ENCODE results near the gene ZC3H12A.
A peak's percentile ranks its signal among the peaks of the same experiment; 100 is the strongest.

ZC3H12A gene

GRCh38 chr1:37471345-37472231, 2.8 kb upstream of the ZC3H12A start (continued):
- TF ChIP-seq ZBTB26 (tag by site-specific recombination; optimal IDR thresholded peaks at IDR 0.05) (no peak), KLF7 (tag by site-specific recombination; IDR thresholded peaks at IDR 0.05; ENCODE audit: borderline replicate concordance) (no peak), ZNF555 (tag by site-specific recombination; conservative IDR thresholded peaks at IDR 0.05) (no peak), ZNF623 (tag by site-specific recombination; IDR thresholded peaks at IDR 0.05) (no peak), ZNF169 (tag by site-specific recombination; IDR thresholded peaks at IDR 0.05) (no peak), ZNF791 (tag by site-specific recombination; IDR thresholded peaks at IDR 0.05) (no peak), ZNF391 (tag by site-specific recombination; IDR thresholded peaks at IDR 0.05; ENCODE audit: borderline replicate concordance, low read depth) (no peak), KLF9 (tag by site-specific recombination; IDR thresholded peaks at IDR 0.05; ENCODE audit: low read depth) (no peak), ZNF660 (tag by site-specific recombination; IDR thresholded peaks at IDR 0.05) (no peak), ZNF600 (tag by site-specific recombination; IDR thresholded peaks at IDR 0.05) (peak; percentile 97), ZNF362 (tag by site-specific recombination; IDR thresholded peaks at IDR 0.05) (no peak), ZFHX2 (tag by site-specific recombination; conservative IDR thresholded peaks at IDR 0.05) (peak; percentile 71), ZNF341 (tag by site-specific recombination; IDR thresholded peaks at IDR 0.05; ENCODE audit: low read depth) (no peak), GLIS1 (tag by site-specific recombination; IDR thresholded peaks at IDR 0.05) (peak; percentile 92), ZNF768 (tag by site-specific recombination; IDR thresholded peaks at IDR 0.05) (no peak; the same call in 1 of the 2 replicates), ZNF23 (tag by site-specific recombination; IDR thresholded peaks at IDR 0.05; ENCODE audit: borderline replicate concordance) (no peak), YY2 (tag by site-specific recombination; IDR thresholded peaks at IDR 0.05) (no peak), BCL6B (tag by site-specific recombination; IDR thresholded peaks at IDR 0.05) (no peak), ZNF366 (tag by site-specific recombination; conservative IDR thresholded peaks at IDR 0.05) (no peak; the same call in none of the 2 replicates), ZNF488 (tag by site-specific recombination; IDR thresholded peaks at IDR 0.05) (no peak), ZNF394 (tag by site-specific recombination; IDR thresholded peaks at IDR 0.05; ENCODE audit: borderline replicate concordance) (peak; percentile 86), BCL11B (tag by site-specific recombination; IDR thresholded peaks at IDR 0.05; ENCODE audit: low read depth) (no peak), ZNF548 (tag by site-specific recombination; IDR thresholded peaks at IDR 0.05) (no peak), ZNF530 (tag by site-specific recombination; IDR thresholded peaks at IDR 0.05; ENCODE audit: low read depth) (no peak)
- TF ChIP-seq, protein P1, sequence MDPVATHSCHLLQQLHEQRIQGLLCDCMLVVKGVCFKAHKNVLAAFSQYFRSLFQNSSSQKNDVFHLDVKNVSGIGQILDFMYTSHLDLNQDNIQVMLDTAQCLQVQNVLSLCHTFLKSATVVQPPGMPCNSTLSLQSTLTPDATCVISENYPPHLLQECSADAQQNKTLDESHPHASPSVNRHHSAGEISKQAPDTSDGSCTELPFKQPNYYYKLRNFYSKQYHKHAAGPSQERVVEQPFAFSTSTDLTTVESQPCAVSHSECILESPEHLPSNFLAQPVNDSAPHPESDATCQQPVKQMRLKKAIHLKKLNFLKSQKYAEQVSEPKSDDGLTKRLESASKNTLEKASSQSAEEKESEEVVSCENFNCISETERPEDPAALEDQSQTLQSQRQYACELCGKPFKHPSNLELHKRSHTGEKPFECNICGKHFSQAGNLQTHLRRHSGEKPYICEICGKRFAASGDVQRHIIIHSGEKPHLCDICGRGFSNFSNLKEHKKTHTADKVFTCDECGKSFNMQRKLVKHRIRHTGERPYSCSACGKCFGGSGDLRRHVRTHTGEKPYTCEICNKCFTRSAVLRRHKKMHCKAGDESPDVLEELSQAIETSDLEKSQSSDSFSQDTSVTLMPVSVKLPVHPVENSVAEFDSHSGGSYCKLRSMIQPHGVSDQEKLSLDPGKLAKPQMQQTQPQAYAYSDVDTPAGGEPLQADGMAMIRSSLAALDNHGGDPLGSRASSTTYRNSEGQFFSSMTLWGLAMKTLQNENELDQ (tag by site-specific recombination; IDR thresholded peaks at IDR 0.05; ENCODE audit: low read depth): no peak
- TF ChIP-seq, protein P2, sequence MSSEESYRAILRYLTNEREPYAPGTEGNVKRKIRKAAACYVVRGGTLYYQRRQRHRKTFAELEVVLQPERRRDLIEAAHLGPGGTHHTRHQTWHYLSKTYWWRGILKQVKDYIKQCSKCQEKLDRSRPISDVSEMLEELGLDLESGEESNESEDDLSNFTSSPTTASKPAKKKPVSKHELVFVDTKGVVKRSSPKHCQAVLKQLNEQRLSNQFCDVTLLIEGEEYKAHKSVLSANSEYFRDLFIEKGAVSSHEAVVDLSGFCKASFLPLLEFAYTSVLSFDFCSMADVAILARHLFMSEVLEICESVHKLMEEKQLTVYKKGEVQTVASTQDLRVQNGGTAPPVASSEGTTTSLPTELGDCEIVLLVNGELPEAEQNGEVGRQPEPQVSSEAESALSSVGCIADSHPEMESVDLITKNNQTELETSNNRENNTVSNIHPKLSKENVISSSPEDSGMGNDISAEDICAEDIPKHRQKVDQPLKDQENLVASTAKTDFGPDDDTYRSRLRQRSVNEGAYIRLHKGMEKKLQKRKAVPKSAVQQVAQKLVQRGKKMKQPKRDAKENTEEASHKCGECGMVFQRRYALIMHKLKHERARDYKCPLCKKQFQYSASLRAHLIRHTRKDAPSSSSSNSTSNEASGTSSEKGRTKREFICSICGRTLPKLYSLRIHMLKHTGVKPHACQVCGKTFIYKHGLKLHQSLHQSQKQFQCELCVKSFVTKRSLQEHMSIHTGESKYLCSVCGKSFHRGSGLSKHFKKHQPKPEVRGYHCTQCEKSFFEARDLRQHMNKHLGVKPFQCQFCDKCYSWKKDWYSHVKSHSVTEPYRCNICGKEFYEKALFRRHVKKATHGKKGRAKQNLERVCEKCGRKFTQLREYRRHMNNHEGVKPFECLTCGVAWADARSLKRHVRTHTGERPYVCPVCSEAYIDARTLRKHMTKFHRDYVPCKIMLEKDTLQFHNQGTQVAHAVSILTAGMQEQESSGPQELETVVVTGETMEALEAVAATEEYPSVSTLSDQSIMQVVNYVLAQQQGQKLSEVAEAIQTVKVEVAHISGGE (tag by site-specific recombination; conservative IDR thresholded peaks at IDR 0.05; ENCODE audit: low read depth): peak; percentile 35; the same call in 1 of the 2 replicates
